ENCODE measurements around the gene IQGAP1.

- TF ChIP-seq, protein P1, sequence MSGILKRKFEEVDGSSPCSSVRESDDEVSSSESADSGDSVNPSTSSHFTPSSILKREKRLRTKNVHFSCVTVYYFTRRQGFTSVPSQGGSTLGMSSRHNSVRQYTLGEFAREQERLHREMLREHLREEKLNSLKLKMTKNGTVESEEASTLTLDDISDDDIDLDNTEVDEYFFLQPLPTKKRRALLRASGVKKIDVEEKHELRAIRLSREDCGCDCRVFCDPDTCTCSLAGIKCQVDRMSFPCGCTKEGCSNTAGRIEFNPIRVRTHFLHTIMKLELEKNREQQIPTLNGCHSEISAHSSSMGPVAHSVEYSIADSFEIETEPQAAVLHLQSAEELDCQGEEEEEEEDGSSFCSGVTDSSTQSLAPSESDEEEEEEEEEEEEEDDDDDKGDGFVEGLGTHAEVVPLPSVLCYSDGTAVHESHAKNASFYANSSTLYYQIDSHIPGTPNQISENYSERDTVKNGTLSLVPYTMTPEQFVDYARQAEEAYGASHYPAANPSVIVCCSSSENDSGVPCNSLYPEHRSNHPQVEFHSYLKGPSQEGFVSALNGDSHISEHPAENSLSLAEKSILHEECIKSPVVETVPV (CRISPR knock-in tag; IDR thresholded peaks at IDR 0.05): no peak
- TF ChIP-seq ARNTL (CRISPR knock-in tag; IDR thresholded peaks at IDR 0.05; ENCODE audit: borderline replicate concordance, low read depth) (no peak), BACH2 (CRISPR knock-in tag; IDR thresholded peaks at IDR 0.05; ENCODE audit: borderline replicate concordance) (no peak)
- TF ChIP-seq, protein P2, sequence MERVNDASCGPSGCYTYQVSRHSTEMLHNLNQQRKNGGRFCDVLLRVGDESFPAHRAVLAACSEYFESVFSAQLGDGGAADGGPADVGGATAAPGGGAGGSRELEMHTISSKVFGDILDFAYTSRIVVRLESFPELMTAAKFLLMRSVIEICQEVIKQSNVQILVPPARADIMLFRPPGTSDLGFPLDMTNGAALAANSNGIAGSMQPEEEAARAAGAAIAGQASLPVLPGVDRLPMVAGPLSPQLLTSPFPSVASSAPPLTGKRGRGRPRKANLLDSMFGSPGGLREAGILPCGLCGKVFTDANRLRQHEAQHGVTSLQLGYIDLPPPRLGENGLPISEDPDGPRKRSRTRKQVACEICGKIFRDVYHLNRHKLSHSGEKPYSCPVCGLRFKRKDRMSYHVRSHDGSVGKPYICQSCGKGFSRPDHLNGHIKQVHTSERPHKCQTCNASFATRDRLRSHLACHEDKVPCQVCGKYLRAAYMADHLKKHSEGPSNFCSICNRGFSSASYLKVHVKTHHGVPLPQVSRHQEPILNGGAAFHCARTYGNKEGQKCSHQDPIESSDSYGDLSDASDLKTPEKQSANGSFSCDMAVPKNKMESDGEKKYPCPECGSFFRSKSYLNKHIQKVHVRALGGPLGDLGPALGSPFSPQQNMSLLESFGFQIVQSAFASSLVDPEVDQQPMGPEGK (CRISPR knock-in tag; IDR thresholded peaks at IDR 0.05; ENCODE audit: borderline replicate concordance): no peak
These were observed 71.3 kb downstream of the IQGAP1 start for GRCh38 chr15:90459368-90459767.
